KMS-11 (cell line): Measurements from ENCODE around the gene GABRR1.
"Not testable (repeated sequence)": the region's sequence is repeated elsewhere in the genome, so short reads cannot be mapped to it uniquely, and the experiment has no call there.

Experiments
- H2AFZ ChIP-seq: fragments of 200-600 bp; sonication (generic); 2 replicates; pipeline ENCODE4 v1.6.1; 2016; ENCODE audit warnings: antibody characterized with exemption, mixed run types, low read depth
- H3K27ac ChIP-seq: fragments of 200-600 bp; sonication (generic); 2 replicates; pipeline ENCODE4 v1.6.1; 2016; ENCODE audit warnings: mild to moderate bottlenecking, mixed run types
- H3K27me3 ChIP-seq: fragments of 200-600 bp; sonication (generic); 2 replicates; pipeline ENCODE4 v1.6.1; 2017; ENCODE audit warnings: mild to moderate bottlenecking, low read depth, mixed run types, moderate library complexity; ENCODE audit not compliant: insufficient read depth
- H3K36me3 ChIP-seq: fragments of 200-600 bp; sonication (generic); 2 replicates; pipeline ENCODE4 v1.6.1; 2017; ENCODE audit warnings: mild to moderate bottlenecking, mixed run types; ENCODE audit not compliant: insufficient read depth
- H3K4me1 ChIP-seq: fragments of 200-600 bp; sonication (generic); 2 replicates; pipeline ENCODE4 v1.6.1; 2016; ENCODE audit warnings: mild to moderate bottlenecking, low read depth, mixed run types; ENCODE audit not compliant: poor library complexity, severe bottlenecking
- H3K4me2 ChIP-seq: fragments of 200-600 bp; sonication (generic); 2 replicates; pipeline ENCODE4 v1.7.0; 2016; ENCODE audit warnings: mild to moderate bottlenecking, mixed run types
- H3K4me3 ChIP-seq: fragments of 200-600 bp; sonication (generic); IDR thresholded peaks from 2 replicates; pipeline ENCODE4 v1.6.1; 2017; ENCODE audit warnings: low read depth, low read length, mixed read lengths; ENCODE audit not compliant: insufficient read depth
- H3K79me2 ChIP-seq: fragments of 200-600 bp; sonication (generic); 2 replicates; pipeline ENCODE4 v1.6.1; 2016; ENCODE audit warnings: low read depth, mixed run types; ENCODE audit not compliant: insufficient read depth
- H3K9ac ChIP-seq: fragments of 200-600 bp; sonication (generic); 2 replicates; pipeline ENCODE4 v1.6.1; 2016; ENCODE audit warnings: mild to moderate bottlenecking, mixed run types
- H4K20me1 ChIP-seq: fragments of 200-600 bp; sonication (generic); 2 replicates; pipeline ENCODE4 v1.6.1; 2016; ENCODE audit warnings: mild to moderate bottlenecking, mixed run types; ENCODE audit not compliant: insufficient read depth
- TF ChIP-seq, protein P1 (sequence below): fragments of 200-600 bp; sonication (generic); conservative IDR thresholded peaks from 2 replicates; pipeline ENCODE4 v1.6.1; 2017; ENCODE audit warnings: low read depth, mild to moderate bottlenecking, antibody characterized with exemption, low read length, moderate library complexity, mixed read lengths

GABRR1 gene

DNA sequence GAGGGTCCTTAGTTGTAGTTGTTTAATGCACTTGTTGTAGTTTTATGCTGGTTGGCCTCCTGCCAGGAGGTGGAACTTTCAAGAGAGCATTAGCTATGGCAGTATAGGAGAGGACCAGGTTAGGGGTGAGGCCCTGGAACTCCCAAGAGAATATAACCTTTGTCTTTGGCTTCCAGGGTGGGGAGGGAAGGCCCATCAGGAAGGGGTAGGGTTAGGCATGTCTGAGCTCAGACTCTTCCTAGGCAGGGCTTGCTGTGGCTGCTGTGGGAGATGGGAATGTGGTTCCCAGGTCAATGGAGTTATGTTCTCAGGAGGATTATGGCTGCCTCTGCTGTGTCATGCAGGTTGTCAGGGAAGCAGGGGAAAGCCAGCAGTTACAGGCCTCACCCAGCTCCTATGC is 20.0 kb upstream of the GABRR1 start:
- H3K27ac ChIP-seq: no peak overlapping the region
- H3K27me3 ChIP-seq: no peaks in the 10 kb centered on the region
- H4K20me1 ChIP-seq: no peaks in the 10 kb centered on the region
- H3K4me3 ChIP-seq: no peak overlapping the region
- no peak overlapping the region for H3K4me2 ChIP-seq
- H3K79me2 ChIP-seq: no peaks in the 10 kb centered on the region
- no peak overlapping the region for H3K9ac ChIP-seq
- TF ChIP-seq, protein P1, sequence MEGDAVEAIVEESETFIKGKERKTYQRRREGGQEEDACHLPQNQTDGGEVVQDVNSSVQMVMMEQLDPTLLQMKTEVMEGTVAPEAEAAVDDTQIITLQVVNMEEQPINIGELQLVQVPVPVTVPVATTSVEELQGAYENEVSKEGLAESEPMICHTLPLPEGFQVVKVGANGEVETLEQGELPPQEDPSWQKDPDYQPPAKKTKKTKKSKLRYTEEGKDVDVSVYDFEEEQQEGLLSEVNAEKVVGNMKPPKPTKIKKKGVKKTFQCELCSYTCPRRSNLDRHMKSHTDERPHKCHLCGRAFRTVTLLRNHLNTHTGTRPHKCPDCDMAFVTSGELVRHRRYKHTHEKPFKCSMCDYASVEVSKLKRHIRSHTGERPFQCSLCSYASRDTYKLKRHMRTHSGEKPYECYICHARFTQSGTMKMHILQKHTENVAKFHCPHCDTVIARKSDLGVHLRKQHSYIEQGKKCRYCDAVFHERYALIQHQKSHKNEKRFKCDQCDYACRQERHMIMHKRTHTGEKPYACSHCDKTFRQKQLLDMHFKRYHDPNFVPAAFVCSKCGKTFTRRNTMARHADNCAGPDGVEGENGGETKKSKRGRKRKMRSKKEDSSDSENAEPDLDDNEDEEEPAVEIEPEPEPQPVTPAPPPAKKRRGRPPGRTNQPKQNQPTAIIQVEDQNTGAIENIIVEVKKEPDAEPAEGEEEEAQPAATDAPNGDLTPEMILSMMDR: no peak
- peaks cover 5% of the 10 kb centered on the region for H3K4me1 ChIP-seq
- no peaks in the 10 kb centered on the region for H3K36me3 ChIP-seq
- H2AFZ ChIP-seq: no peak overlapping the region

DNA sequence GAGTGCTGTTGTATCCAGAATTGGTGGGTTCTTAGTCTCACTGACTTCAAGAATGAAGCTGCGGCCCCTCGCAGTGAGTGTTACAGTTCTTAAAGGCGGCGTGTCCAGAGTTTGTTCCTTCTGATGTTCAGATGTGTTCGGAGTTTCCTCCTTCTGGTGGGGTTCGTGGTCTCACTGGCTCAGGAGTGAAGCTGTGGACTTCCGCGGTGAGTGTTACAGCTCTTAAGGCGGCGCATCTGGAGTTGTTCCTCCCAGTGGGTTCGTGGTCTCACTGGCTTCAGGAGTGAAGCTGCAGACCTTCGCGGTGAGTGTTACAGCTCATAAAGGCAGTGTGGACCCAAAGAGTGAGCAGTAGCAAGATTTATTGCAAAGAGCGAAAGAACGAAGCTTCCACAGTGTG is 16.4 kb upstream of the GABRR1 start:
- not testable (repeated sequence) for H3K4me2 ChIP-seq, H4K20me1 ChIP-seq, H3K4me1 ChIP-seq, H3K4me3 ChIP-seq, H3K27ac ChIP-seq, H3K36me3 ChIP-seq, H3K9ac ChIP-seq, H3K79me2 ChIP-seq, H2AFZ ChIP-seq, H3K27me3 ChIP-seq

DNA sequence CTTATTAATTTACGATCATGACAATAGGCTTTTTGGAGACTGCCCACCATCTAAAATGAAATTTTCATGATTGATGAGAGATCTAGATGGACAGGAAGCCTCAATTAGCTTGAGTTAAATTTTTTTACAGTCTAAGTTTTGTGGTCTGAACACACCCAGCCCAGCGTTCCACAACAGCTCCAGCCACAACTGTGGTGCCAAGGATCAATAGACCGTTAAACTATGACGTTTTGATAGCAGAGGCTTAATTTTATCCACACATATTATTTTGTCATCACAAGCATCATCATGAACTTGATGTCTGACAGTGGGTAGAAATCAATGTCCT is 5.5 kb upstream of the GABRR1 start:
- Histone ChIP-seq H3K79me2 (no peaks in the 10 kb centered on the region), H3K36me3 (no peaks in the 10 kb centered on the region), H3K27ac (no peak overlapping the region), H2AFZ (no peak overlapping the region), H4K20me1 (no peaks in the 10 kb centered on the region), H3K4me1 (peaks cover 4% of the 10 kb centered on the region), H3K4me2 (no peak overlapping the region), H3K4me3 (no peak overlapping the region), H3K9ac (no peak overlapping the region), H3K27me3 (no peaks in the 10 kb centered on the region)
- TF ChIP-seq, protein P1: no peak

DNA sequence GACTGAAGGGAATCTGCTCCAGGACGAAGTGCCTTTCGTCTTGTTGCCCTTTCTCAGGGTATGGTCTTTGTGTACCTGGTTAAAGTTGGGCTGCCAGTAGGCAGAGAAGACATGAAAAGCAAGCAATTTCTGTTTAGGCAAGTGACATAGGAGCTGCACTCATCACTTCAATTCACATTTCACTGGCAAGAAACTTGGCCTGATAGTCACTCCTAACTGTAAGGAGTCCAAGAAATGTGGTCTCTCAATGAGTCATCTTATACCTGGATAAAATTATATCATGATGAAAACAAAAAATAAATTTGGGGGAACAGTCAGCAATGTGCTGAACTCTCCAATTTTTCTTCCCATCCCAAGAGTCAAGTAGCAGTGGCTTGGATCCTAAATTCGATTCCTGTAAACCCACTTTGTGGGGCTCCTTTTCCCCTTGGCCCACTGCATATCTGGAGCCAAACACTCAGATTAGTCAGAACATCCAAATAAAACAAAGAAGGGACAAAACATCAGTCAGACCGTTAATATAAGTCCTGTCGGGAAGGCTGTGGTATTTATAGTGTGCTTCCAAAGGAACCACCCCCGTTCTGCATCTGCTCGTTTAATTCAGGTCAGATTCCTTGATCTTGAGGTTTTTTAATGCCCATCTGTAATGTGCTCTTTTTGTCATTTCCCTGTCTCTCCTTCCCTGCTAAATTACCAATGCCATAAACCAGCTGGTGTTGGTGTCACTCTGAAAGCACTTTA is 5.0 kb upstream of the GABRR1 start:
- H3K9ac ChIP-seq: no peak overlapping the region
- no peak overlapping the region for H3K27ac ChIP-seq
- TF ChIP-seq, protein P1: no peak
- no peaks in the 10 kb centered on the region for H3K27me3 ChIP-seq
- H4K20me1 ChIP-seq: no peaks in the 10 kb centered on the region
- H3K79me2 ChIP-seq: no peaks in the 10 kb centered on the region
- no peak overlapping the region for H3K4me3 ChIP-seq
- H3K4me1 ChIP-seq: peaks cover 9% of the 10 kb centered on the region
- H3K36me3 ChIP-seq: no peaks in the 10 kb centered on the region
- no peak overlapping the region for H2AFZ ChIP-seq
- no peak overlapping the region for H3K4me2 ChIP-seq

DNA sequence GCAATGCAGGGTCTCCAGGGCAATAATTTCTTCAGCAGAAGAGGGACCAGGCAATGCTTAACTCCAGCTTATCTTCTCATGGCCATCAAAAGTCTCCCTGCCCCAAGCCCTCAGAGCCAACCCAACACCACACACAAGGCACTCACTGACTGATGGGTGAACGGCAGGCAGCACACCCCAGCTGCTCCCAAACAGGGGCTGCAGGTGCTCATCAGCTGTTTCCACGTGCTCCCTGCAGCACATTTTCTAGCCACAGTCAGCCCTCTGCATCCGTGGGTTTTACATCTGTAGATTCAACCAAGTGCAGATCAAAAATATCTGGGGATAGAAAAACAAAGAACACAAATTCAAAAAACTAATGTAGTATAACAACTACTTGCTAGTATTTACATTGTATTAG is 4.0 kb upstream of the GABRR1 start:
- H3K27me3 ChIP-seq: no peaks in the 10 kb centered on the region
- no peak overlapping the region for H3K27ac ChIP-seq
- TF ChIP-seq, protein P1: no peak
- no peak overlapping the region for H3K4me3 ChIP-seq
- no peaks in the 10 kb centered on the region for H3K36me3 ChIP-seq
- no peaks in the 10 kb centered on the region for H4K20me1 ChIP-seq
- H2AFZ ChIP-seq: no peak overlapping the region
- peaks cover 19% of the 10 kb centered on the region for H3K4me1 ChIP-seq
- H3K9ac ChIP-seq: no peak overlapping the region
- no peaks in the 10 kb centered on the region for H3K79me2 ChIP-seq
- H3K4me2 ChIP-seq: no peak overlapping the region
